Measurements from ENCODE around the gene RASGRF2.

GRCh38 chr5:81209869-81210493 is 249.8 kb downstream of the RASGRF2 start:
- TF ChIP-seq POLR2A (IDR thresholded peaks at IDR 0.05): no peak
- TF ChIP-seq CTCF (IDR thresholded peaks at IDR 0.05): no peak
